MCF 10A (cell line): Measurements from ENCODE around the gene PPARA. TPM values are rescaled to one million over a fixed set of nuclear protein-coding genes. Genes with fewer than 3 reads are reported as not detected.
A peak's percentile ranks its signal among the peaks of the same experiment; 100 is the strongest.

ENCODE experiments used
- BruUV-seq: library from RNA; stranded (reverse); fragments of 400-500 nt; replicated peaks from 2 replicates; lab custom pipeline; 2021; lab: Mats Ljungman, UMichigan
- CTCF ChIA-PET: fragments of 300-600 bp; sonication (Branson Sonifier 250); formaldehyde crosslinking; extraction: SDS; loops from one replicate; lab custom pipeline; 2021; ENCODE audit warnings: antibody characterized with exemption, inconsistent platforms; lab: Yijun Ruan, JAX
- POLR2A ChIA-PET: fragments of 300-600, 350-650 bp; sonication (Branson Sonifier 250); formaldehyde crosslinking; extraction: SDS; loops from one replicate; lab custom pipeline; 2020; ENCODE audit warnings: antibody characterized with exemption, inconsistent platforms; lab: Yijun Ruan, JAX
- DNase-seq: peaks from one replicate; pipeline ENCODE4 v3.0.0-alpha.2; 2018; ENCODE audit not compliant: unreplicated experiment
- H3K27ac Mint-ChIP-seq: one replicate; pipeline ENCODE4 v1.8.0; 2022; ENCODE audit warnings: mild to moderate bottlenecking, low read depth, mixed read lengths; ENCODE audit not compliant: unreplicated experiment
- H3K27me3 Mint-ChIP-seq: one replicate; pipeline ENCODE4 v1.8.0; 2022; ENCODE audit warnings: mixed read lengths; ENCODE audit not compliant: insufficient read depth, unreplicated experiment
- H3K36me3 Mint-ChIP-seq: one replicate; pipeline ENCODE4 v1.8.0; 2022; ENCODE audit warnings: mild to moderate bottlenecking, moderate library complexity, mixed read lengths; ENCODE audit not compliant: insufficient read depth, unreplicated experiment
- H3K4me1 Mint-ChIP-seq: one replicate; pipeline ENCODE4 v1.8.0; 2022; ENCODE audit warnings: mixed read lengths; ENCODE audit not compliant: insufficient read depth, unreplicated experiment
- H3K4me3 Mint-ChIP-seq: one replicate; pipeline ENCODE4 v1.8.0; 2022; ENCODE audit warnings: mild to moderate bottlenecking, moderate library complexity, mixed read lengths; ENCODE audit not compliant: unreplicated experiment
- H3K9me3 Mint-ChIP-seq: one replicate; pipeline ENCODE4 v1.8.0; 2022; ENCODE audit warnings: mixed read lengths; ENCODE audit not compliant: unreplicated experiment
- intact Hi-C: fragments of 100-400 bp; cut with micrococcal nuclease; formaldehyde crosslinking; loops from 2 replicates; pipeline ENCODE4 v1.14.1; 2022
- total RNA-seq: library from RNA; stranded (reverse); gene quantifications from 2 replicates; pipeline ENCODE4 v1.2.3, GENCODE V29; 2022
- TF ChIP-seq, protein P1 (sequence below): fragments of 200-600 bp; IDR thresholded peaks from one replicate; pipeline ENCODE4 v1.8.0; 2022; ENCODE audit warnings: antibody characterized with exemption, mild to moderate bottlenecking; ENCODE audit not compliant: unreplicated experiment

Gene PPARA
- total RNA-seq, 1 experiment from 2014 or later = 8.0 TPM

DNA sequence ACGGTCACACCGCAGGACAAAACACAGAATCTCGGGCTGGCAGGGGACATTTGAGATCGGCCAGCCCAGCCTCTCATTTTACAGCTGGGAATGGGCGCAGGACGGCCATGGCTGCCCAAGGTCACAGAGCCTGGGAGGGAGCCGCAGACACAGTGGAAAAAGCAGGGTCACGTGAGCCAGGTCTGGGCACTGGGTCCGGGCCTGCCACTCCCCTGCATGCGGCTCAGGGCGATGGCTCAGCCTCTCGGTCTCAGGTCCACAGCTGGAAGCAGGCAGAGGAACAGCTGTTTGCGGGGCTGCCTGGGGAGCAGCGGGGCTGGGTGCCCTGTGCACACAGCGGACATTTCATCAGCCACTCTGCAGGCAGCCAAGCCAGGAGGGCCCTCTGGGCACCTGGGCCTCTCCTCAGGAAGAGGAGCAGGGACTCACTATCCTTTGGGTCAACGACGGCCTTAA, 10.4 kb upstream of the PPARA start:
- Mint-ChIP-seq H3K4me3 (no peak overlapping the region), H3K27ac (no peak overlapping the region), H3K4me1 (no peaks in the 10 kb centered on the region), H3K36me3 (peaks cover 7% of the 10 kb centered on the region), H3K9me3 (no peaks in the 10 kb centered on the region), H3K27me3 (peaks cover 15% of the 10 kb centered on the region)
- ChIA-PET POLR2A (interaction anchor here (1.0 kb wide), 1 partner anchor 88 kb away, joined by 4 read pairs; no protein-coding TSS in a partner anchor), CTCF (interaction anchor here (0.7 to 1.0 kb wide), 2 partner anchors 9 to 176 kb away, joined by 3 to 4 read pairs; no protein-coding TSS in a partner anchor)
- peak; percentile 83 for DNase-seq
- TF ChIP-seq, protein P1, sequence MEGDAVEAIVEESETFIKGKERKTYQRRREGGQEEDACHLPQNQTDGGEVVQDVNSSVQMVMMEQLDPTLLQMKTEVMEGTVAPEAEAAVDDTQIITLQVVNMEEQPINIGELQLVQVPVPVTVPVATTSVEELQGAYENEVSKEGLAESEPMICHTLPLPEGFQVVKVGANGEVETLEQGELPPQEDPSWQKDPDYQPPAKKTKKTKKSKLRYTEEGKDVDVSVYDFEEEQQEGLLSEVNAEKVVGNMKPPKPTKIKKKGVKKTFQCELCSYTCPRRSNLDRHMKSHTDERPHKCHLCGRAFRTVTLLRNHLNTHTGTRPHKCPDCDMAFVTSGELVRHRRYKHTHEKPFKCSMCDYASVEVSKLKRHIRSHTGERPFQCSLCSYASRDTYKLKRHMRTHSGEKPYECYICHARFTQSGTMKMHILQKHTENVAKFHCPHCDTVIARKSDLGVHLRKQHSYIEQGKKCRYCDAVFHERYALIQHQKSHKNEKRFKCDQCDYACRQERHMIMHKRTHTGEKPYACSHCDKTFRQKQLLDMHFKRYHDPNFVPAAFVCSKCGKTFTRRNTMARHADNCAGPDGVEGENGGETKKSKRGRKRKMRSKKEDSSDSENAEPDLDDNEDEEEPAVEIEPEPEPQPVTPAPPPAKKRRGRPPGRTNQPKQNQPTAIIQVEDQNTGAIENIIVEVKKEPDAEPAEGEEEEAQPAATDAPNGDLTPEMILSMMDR = no peak
- no TSS peak for BruUV-seq
- intact Hi-C loops = no loop called here

DNA sequence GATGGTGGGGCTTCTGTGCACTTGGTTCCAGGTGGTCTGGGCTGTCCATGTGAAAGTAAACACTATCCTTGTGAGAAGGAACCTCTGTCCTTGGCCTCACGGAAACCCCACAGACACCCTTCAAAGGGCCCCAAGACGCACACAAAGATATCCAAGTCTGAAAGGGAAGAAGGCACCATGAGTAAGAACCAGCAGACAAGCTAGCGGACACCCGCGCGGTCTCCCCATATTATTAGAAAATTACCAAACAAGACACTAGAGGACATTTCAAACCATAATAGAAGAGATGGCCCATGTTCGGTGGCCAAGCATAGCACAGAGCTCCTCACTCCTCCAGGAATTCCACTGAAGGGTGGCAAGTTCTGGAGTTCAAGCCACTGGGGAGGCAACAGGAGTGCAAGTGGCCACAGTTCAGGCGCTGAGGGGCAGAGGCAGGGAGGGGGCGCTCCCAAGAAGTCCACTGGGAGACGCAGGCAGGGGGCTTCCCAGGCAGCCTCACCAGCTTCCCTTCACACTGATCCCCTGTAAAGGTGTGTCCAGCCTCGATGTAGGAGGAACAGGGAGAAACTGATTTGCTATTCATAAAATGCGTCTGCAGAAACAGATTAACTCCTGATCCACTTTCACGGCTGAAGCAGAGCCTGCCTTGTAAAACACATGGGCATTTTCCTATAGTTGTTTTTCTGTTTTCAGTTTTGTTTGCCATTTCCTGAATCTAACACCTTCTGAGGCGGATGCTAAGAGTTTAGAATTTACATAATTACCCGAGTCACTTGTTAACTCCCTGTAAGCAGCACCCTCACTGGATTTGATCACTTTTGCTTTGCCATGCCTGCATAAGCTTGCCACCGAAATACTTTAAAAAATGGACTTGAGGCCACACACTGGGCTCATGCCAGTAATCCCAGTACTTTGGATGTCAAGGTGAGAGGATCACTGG, 9.1 kb upstream of the PPARA start:
- no peak overlapping the region for H3K27ac Mint-ChIP-seq
- TF ChIP-seq, protein P1 = no peak
- no peaks in the 10 kb centered on the region for H3K9me3 Mint-ChIP-seq
- H3K4me1 Mint-ChIP-seq = no peaks in the 10 kb centered on the region
- H3K36me3 Mint-ChIP-seq = peaks cover 7% of the 10 kb centered on the region
- no peak for DNase-seq
- CTCF ChIA-PET = interaction anchor here (1.0 kb wide), 1 partner anchor 174 kb away, joined by 3 read pairs; no protein-coding TSS in a partner anchor
- POLR2A ChIA-PET = no interaction called here
- no TSS peak for BruUV-seq
- intact Hi-C loops = no loop called here
- H3K4me3 Mint-ChIP-seq = no peak overlapping the region
- peaks cover 21% of the 10 kb centered on the region for H3K27me3 Mint-ChIP-seq

DNA sequence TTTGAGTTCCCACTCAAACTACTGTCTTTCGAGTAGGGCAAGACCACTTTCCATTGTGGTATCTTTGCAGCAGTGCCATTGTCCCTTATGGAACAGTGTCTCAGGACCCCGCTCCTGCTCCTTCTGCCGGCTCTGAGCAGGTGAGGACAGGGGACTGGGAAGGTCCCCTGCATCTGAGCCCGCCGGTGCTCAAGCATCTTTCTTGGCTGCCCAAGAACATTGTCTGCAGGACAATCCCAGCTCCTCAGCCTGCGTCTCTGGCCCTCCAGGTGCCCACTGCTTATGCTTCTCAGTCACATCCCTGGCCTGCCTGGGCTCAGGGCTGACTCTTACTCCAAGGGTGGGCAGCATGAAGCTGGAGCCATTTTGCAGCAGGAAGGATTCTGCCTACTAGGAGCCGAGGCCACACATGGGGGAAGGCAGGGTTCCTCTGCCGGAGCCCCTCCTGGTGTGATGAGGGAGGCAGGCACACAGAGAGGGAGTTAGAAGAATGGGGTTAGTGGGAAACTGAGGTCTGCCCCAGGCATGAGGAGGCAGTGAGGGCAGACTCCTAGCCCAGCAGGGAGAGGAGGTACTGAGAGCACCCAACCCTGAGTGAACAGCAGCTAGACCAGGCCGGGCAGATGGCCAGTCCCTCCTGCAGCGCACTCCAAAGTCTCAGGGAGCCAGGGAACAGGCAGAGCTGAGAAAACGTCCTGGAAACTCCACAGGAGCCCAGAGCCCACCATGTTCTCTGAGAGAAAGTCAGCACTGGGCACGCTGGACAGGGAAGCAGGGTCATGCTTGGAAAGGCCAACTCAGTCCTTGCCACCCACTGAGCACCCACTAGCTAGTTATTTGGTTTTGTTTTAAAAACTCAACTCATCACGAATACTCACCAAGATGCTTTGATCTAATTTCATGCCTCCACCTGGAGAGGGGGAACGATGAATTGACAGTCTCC, 7.5 kb upstream of the PPARA start:
- no peaks in the 10 kb centered on the region for H3K9me3 Mint-ChIP-seq
- no peak for DNase-seq
- ChIA-PET POLR2A (no interaction called here), CTCF (interaction anchor here (0.6 kb wide), 1 partner anchor 9 kb away, joined by 5 read pairs; no protein-coding TSS in a partner anchor)
- peaks cover 29% of the 10 kb centered on the region for H3K27me3 Mint-ChIP-seq
- no peaks in the 10 kb centered on the region for H3K4me1 Mint-ChIP-seq
- intact Hi-C loops = no loop called here
- H3K4me3 Mint-ChIP-seq = no peak overlapping the region
- peaks cover 7% of the 10 kb centered on the region for H3K36me3 Mint-ChIP-seq
- no TSS peak for BruUV-seq
- no peak overlapping the region for H3K27ac Mint-ChIP-seq
- TF ChIP-seq, protein P1 = no peak
